ENCODE measurements around the gene PLA2G4F.

PLA2G4F gene

DNA sequence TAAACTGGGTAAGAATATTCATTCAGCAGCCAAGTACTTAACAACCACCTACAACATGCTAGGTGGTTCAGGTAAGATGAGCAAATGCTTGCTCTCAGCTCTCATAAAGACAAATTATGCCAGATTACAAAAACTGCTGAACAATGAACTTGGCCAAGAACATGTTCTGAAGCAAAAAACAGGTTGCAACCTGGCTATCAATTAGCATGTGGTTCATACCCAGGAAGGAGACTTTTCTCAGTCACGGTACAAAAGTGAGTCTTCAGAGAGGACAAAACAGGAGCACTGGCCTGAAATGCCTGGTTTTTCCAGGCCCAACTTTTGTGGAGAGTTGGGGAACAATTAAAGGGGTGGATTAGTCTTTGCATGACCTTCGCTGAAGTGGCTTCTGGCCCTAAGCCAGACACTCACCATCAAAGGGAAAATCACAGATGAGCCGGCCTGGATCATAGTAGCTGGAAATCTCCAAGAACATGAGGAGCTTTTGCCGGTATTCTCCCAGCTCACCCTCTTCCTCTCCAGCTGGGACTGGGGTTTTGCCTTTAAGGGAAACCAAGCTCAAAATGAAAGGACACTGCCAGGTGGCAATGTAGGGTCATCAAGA, 7.6 kb upstream of the PLA2G4F start:
- no peak for DNase-seq

DNA sequence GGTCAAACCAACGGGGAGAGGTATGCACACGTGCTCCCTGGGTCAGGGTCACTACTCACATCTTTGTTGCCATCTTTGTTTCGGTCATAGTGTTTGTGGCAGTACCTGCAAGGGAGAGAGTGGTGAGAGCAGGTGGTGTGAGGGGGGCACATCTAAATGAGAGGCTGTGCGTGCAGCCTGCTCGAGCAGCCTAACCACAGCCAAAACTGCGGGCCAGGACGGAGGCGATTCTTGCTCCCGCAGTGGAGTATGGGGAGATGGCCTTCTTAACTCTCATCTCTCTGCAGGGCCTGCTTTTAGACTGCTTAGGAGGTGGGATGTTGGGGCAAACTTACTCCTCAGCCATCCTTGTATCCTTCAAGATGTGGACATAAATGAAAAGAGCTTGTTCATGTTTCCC, 6.9 kb upstream of the PLA2G4F start:
- DNase-seq: no peak

DNA sequence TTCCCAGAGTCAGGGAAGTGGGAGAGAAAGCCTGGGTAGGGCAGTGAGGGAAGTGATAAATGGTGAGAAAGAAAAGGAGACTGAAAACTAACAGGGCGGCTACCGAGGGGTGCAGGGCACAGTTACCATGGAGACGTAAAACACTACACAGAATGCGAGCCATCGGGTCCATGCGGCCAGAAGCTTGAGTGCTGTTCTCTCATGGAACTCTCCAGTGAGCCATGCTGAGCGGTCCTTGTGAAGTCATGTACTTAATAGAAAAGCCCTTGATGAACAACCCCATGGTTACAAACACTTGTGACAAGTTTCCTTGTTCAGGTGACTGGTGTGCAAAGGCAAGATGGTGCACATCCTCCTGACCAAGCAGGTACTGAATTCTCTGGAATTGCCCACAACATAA, 3.7 kb upstream of the PLA2G4F start:
- peak in 3 of 51 donors; percentile 17 to 23 (median 18) for DNase-seq

DNA sequence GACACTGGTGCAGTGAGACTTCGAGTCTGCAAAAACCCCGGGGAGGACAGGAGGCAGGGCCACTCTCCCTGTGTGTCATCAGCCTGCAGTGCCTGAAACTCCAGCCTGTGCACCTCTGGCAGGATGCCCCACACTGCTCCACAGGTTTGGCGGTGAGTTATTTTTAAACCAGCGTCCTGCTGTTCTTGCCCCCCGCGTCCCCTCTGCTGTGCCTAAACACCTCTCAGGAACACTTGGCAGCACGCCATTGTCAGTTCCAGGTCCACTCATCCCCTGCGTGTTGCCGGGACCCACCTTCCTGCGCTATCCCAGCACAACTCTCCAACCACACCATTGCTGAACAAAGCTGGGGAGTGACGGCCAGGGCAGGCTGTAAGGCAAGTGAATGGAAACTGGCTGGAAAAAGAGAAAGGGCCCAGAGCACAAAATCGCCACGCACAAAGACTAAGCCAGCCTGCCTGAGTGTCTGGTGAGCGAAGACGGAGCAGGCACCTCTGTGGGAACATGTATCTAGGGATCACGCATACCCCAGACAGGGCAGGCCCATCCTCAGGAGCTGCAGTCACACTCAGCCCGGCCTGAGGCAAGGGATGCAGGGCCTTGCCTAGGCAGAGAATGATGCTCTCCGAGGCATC, 3.1 kb upstream of the PLA2G4F start:
- peak in 1 of 51 donors; percentile 6 for DNase-seq

DNA sequence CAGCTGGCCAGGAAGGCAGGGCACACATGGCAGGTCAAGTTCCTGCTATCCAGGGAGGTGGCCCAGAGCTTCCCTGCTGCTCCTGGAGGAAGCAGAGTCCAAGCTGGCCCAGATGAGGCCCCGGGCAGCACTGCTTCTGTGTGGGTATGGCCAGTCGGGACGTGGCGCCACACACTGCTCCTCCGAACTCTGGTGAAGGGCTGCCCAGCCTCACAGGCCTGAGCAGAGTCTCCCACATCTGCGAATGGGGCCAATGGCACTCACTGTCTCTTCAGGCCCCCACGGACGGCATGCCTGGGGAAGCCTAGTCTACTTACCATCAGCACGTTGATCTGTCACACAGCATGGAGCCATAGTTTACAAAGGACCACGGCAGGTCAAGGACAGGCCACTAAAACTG, 2.5 kb upstream of the PLA2G4F start:
- no peak for DNase-seq

DNA sequence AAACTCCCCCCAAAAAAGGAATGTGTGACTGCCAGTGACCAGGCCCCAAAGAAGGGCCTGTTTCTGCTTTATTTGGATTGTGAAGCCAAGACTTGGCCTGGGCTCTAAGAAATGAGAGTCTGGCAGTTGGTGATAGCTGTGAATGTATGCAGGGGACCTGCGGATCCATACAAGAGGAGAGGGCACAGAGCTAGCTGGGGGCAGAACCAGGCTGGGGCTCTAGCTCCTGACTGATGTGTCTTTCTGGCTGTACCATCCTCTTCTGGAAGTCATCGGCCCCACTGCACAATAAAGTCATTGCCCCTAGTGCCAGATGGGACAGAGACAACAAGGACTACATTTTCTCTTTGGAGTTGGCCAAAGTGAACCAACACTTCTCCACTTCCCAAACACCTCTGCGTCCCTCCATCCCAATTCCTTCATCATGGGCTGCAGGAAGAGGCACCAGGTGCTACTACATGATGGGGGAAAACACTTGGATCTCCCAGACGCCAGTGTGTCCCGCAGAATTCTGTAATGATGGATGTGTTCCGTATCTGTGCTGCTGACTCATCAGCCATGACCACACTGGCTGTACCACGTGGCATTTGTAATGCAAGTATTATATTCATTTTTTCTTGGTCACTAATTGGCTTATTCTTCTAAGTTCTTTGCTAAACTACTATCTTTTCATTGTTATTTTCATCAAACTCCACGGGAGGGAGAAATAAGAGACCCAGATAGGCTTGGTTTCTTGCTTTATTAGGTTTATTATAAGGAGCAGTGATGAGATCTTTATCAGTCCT, 1.7 kb upstream of the PLA2G4F start:
- DNase-seq: peak in 1 of 51 donors; percentile 21

DNA sequence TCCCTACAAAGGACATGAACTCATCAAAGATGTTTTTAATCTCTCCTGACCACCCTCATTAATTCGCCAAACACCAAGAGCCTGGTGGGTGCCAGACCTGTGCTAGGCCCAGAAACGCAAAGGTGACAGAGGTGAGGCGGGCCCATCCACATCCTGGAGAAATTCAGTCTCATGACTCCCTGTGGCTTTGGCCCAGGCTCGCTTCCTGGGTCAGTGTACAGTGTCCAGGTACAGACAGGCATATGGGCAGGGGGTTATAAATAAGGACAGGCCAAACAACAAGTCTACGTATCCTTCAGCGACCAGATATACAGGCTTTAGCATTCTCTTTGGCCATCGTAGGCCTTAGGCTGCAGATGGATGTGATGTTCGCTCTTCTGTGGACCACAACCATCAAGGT, 945 bp upstream of the PLA2G4F start:
- DNase-seq: no peak

DNA sequence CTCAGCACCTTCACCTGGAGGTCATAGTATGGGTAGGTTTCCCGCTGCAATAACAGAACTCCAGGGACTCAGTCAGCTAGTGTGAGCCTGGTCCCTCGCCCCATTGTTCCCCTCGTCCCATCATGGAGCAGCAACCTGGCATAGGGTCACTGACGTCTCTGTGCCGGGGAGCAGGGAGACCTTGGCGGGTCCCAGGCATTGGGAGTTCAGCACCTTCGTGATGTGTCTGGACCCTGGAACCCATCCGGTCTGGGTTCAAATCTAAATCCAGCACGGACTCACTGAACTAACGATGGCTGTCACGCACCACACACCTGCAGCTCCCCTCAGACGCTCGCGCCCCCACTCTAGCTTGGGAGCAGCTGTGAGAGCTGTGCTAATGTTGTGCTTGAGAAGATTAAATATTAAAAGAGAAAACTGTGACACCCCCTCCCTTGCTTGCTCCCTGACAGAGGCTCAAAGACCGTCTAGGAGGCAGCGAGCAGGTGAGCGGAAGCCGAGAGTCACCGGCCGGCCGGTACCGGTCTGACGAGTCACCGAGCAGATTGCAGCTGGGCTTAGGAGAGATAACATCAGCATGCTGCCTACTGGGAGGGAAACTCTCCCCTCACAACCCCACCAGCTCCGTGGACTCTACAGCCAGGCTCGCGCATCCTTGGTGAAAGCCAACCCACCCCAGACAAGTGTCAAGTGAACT, 742 bp downstream of the PLA2G4F start:
- no peak for DNase-seq

DNA sequence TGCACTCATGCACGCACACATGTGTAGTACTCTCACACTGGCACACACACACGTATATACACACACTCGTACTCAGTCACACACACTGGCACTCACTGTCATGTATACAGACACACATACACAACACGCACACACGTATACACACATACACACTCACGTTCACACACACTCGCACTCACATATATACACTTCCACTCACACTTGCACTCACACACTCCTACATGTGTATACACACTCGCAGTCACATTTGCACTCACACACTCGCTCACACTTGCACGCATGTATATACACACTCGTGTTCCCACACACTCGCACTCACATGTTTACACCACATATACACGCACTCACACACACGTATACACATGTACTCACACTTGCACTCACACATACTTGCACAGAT, 1.5 kb downstream of the PLA2G4F start:
- DNase-seq: no peak

DNA sequence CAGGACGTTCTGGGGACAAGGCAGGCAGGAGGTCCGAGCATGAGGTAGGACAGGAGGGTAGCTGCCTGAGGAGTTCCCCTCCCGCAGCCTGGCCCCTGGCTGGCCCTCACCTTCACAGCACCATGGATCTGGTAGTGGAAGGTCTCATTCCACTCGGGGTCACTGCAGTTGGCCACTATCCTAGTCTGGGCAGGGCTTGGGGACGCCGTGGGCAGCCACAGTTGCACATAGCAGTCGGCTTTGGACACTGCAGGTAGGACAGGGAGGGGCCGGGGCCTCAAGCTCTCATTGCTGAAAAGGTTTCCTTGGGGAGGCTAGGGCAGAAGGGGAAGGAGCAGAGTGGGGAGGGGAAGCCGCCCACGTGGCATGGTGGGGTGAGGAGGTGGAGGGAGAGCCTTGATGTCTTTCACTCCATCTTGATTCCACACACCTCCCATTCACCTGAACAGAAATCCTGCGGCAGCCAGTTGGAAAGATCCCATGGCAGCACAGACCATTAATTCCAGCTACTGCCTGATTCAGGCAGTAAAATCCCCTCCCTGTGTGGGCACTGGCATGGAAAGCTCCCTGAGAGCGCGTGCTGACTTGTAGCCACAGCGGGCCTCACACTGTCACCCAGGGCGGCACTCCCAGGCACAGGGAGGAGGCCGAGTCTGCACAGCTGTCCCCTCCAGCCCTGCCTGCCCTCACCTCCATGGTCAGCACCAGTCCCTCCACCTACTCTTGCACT, 2.1 kb downstream of the PLA2G4F start:
- no peak for DNase-seq

DNA sequence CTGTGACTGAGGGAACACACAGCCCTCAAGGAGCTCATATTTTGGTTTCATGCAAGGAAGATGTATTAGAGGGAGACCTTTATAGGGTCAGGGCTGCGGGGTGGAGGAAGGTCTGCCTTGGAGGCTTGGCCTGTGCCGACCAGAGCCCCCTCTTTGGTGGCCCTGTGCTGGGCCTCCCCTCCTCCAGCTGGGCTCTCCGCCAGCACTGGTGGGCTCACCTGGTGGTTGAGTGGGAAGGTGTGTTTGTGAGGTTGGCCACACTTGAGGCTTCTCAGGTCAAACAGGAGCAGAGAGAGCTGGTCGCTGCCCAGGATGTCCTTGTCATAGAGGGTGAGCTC, 2.6 kb downstream of the PLA2G4F start:
- no peak for DNase-seq

DNA sequence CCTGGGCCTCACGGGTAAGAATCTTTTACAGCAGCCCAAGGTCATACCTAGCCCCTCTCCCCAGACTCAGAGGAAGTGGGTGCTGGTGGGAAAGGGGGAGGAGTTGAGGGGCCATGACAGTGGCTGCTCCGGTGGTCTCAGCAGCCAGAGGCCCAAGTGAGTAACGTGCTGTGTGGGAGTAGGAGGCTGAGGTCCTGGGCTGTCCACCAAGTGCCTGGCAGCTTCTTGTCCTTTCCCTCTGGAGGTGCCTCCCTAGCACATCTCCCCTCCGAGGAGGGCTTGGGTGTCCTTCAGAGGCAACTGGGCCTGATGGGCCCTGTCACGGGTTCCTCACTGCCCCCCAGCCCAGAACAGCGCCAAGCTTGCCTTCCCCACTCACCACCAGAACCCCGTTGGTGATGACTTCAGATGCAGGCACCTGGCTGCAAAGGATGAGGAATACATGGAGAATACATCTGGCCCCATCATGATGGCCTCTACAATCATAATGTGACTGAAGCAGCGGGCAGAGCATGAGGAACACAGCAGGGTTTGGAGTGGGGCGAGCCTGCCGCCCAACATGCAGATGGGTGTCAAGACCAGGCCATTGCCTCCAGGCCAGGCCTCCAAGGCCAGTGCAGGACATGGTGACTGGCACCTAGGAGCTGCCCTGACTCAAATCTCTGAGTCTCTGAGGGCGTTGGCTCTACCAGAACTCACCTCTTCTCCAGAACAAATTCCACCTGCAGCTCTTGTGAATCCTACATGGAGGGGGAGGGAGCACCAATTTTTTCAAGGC, 3.3 kb downstream of the PLA2G4F start:
- DNase-seq: no peak

DNA sequence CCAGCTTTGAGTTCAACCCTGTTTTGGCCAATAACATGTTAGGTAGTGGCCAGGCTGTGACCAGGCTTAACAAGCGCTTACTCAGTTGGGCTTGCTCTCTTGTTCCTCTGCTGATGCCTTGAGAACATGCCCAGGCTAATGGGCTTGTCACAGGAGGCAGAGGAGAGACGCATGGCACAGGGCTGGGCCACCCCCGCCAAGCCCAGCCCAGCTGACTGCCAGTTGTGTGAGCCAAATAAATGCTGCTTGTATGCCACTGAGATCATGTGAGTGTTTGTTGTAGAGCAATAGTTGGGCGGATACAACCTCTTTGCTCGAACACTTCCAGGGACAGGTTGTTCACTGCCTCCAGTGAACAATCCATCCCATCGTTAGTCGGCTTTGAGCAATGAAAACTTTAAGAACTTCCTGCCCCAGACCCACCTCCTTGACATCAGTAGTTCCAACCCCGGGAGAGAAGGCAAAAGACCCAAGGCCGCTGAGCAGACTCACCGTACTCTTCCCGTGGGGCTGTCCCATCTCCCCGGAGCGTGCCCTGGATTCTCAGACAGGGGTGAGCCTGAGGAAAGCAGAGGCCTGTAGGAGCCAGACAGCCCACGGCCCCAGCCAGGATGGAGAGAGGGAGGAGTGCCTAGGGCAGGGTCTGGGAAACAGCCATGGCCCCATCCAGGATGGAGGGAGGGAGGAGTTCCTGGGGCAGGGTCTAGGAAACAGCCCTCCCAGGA, 4.1 kb downstream of the PLA2G4F start:
- peak in 8 of 51 donors; percentile 2 to 36 (median 16) for DNase-seq

DNA sequence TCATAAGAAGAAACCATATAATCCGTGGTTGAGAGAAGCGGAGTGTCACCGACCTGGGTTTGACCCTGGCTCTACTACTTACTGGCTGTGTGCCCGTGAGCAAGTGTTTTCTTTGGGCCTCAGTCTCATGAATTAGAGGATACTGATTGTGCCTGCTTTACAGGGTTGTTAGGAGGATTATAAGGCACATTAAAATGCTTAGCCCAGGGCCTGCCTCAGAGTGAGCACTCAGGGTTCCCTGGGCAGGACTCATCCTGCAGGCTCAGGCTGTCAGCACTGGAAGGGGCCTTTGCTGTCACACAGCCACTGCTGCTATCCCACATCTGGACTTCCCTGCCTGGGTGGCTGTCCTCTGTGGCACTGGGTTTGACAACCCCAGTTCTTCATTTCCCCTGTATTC, 4.7 kb downstream of the PLA2G4F start:
- no peak for DNase-seq

DNA sequence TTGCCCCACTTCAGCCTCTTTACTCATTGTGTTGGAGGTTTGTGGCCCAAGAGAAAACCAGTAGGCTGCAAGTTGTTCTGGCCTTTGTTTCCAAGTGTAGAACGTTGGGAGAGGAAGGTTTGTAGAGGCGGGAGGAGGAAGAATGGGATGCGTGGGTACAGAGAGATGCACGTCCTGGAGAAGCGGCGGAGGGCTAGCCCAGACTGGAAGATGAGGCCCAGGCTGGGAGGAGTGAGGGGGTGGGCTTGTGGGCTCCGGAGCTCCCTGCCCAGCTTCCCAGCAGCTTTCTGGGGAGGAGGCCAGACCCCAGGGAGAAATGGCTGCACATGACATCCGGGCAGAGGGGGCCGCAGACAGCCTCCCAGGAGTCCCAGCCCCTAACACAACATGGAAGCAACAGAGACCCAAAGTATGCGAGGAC, 5.3 kb downstream of the PLA2G4F start:
- DNase-seq: no peak

DNA sequence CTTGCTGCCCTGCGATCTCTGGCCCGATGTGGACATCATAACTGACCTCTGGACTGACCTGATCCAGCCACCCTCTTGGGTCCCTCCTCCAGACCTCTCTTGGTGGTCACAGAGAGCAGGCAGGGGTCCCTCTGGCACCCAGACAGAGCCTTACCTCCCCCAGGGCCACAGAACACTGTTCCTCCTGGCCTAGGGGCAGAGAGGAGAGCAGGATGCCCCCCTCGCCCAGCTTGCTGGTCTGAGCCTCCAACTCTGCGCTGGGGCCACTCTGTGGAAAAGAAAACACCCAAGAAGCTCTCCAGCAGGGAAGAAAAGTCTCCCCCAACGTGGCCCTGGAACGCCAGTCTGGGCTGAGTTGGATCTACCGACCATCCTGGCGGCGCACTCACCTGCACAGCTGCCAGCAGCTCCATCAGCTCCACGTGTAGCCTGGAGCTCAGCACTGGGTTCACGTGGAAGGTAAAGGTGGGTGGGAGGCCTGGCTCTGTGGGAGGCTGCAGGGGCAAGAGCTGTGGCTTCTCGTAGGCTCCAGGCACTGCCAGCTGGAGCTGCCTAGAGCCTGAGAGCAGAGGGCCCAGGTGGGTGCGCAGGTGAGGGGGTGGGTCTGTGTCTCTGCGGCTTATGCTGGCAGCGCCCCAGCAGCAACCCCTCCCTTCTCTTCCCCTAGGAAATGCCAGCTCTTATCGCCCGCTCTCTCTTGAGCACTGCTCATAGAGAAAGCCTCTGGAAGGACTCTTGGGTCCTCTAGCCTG, 6.0 kb downstream of the PLA2G4F start:
- no peak for DNase-seq

DNA sequence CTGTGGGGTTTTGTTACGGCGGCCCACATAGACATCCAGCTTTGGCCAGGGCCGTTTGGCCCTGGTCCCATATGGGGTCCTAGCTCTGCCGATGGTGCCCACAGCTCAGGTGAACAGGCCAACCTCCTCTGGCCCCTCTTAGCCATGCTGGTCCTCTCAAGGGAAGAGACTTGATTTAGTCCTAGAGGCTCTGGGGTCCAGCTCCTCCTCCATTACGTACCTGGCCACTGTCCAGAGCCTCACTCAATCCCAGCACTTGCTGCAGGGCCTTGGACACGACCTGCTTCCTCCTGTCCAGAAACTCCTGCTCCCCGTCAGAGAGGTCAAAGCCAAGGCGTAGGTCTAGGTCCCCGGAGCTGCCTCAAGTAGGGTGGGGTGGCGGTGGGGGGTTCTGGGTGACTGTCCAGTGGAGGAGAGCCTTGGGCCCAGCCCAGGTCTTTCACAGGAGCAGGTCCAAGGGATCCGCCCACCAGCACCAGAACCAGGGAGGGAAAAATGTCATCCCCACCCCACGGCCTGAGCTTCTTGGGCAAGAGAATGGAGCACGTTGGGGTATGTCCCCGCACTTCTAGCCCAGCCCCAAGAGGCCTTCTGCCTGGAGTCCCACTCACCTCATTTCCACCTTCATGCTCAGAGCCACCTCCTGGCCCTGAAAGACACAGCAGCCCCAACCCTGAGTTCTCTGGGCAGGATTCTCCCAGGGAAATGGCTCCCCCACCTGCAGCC, 6.8 kb downstream of the PLA2G4F start:
- DNase-seq: no peak

DNA sequence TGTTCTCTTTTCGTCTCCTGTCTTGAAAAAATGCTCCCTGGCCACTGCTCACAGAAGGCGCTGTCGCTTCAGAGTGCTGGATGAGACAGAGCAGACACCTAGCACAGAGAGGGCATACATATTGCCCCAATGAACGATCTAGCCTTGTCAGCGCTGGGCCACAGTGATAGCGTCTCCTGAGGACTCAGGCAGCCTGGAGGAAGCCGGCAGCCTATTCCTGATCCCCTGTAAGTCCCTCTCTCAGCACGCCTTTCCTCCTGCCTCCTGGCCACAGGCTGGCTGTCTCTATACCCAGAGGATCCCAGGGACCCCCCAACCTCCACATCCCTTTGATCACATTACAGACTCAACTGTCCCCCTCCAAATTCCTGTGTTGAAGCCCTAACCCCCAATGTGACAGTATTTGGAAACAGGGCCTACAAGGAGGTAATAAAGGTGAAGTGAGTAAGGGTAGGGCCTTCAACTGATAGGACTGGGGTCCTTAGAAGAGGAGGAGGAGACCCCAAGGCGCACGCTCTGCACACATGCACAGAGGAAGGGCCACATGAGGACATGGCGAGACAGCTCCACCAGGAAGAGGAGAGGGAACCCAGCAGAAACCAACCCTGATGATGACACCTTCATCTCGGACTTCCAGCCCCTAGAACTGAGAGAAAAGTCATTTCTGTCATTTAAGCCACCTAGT, 7.5 kb downstream of the PLA2G4F start:
- no peak for DNase-seq
